Activated CD8-positive, alpha-beta memory T cell treated with anti-CD3 and anti-CD28 coated beads for 1 hour (primary cell): Measurements from ENCODE around the gene PRRT4.
A peak's percentile ranks its signal among the peaks of the same experiment; 100 is the strongest.

Source experiments
- DNase-seq, 2 donors: peaks; one replicate each; pipeline ENCODE4 v3.0.0-alpha.2; 2020; ENCODE audit warnings: low read depth in 1 of 2; ENCODE audit errors: extremely low read depth in 1 of 2

PRRT4 gene

DNA sequence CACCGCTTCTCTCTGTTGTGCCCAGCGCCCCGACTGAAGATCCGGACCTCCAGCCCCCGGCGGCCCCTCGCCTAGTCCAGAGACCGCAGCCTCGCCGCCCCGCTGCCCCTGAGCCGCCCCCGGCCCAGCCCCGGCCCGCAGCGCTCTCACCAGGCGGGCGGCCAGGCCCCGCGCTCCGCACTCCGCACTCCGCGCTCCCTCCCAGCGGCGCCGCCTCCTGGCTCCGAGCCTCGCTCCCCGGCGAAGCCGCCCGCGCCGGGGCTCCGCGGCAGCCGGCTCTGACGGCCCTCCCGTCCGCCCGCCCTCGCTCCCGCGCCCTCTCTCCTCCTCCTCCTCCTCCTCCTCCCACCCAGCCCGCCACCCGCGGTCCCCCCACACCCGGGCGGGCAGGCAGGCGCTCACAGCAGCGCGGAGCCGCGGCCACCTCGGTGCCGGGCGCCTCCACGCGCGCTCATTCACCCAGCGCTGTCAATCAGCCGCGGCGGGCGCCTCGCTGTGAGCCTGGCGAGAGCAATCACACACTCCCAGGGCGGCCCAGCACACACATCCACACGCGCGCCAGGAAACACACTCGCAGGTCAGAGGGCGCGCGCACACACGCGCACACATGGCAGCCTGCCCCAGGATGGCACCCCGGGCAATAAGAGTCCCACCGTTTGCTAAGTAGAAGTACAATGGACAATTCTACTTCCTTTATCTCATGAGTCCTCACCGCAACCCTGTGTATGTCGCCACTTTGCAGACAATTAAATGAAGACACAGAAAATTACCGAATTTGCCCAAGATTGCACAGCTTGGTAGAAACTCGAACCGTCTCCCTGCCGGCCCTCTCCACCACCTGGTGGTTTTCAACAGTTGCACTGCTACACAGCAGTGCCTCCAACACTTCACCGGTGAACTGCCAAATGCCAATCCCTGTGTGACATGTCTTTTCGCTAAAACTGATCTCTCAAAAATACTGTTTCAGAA, at the start of gene PRRT4:
TSS of gene PRRT4 (minus strand) at position 280 of the 969 bp plus-strand sequence.
- DNase-seq, result no peak

- no peak for DNase-seq
Observed at GRCh38 chr7:128410451-128410753, 48.9 kb upstream of the PRRT4 start.

GRCh38 chr7:128409596-128410450, 48.3 kb upstream of the PRRT4 start, which contains the start of gene IMPDH1:
Gene IMPDH1, minus strand, starts transcription at chr7:128409982. Its CDS starts 81 bp downstream, at chr7:128409901.
- peak in 1 of 2 donors; percentile 83 for DNase-seq

DNA sequence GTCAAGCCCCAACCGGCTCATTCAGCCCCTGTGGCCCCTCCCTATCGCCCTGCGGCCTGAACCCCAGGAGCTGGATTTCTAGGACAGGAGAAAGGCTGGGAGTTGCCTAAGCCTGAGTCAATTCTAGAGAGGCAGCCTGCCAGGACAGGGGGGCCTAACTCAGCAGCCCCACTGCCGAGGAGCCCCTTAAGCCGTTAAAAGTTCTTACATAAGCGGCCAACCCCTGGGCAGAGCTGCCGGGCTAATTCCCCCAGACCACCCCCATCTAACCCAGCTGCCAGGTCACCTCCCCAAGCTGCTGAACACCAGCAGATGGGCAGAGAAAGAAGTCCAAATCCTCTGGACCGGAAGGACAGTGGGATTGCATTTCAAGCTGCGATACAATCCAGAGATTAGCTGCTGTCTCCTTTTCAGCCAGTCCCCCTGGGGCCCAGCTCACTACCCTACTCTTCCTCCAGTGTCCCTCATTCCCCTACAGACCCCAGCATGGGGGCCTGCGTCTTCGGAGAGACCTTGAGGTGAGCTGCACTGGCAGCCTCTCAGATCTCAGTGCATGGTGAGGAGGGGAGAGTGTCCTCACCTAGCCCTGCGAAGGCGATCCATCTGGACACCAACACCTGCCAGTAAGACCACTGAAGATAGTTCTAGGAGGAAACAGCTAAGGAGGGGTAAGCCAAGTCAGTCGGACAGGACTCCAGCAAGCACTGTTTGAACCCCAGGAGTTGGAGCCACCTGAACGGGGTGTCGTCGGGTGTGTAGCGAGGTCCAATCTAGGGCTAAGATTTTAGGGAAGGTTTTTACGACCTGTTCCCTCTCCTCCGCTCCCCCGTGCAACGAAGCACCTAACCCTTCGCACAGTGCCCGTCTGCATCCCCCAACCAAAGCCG, 47.5 kb upstream of the PRRT4 start:
- DNase-seq, result no peak

- no peak for DNase-seq
Observed at GRCh38 chr7:128407751-128408708, 46.5 kb upstream of the PRRT4 start.

- DNase-seq, result no peak
Observed at GRCh38 chr7:128407233-128407589, 45.7 kb upstream of the PRRT4 start.

- no peak for DNase-seq
Observed at GRCh38 chr7:128406314-128407232, 45.1 kb upstream of the PRRT4 start.

- peak in 1 of 2 donors; percentile 38 for DNase-seq
Observed at GRCh38 chr7:128405471-128406313, 44.2 kb upstream of the PRRT4 start.

- DNase-seq, result no peak
Observed at GRCh38 chr7:128404886-128405470, 43.5 kb upstream of the PRRT4 start.

- no peak for DNase-seq
Observed at GRCh38 chr7:128404143-128404681, 42.7 kb upstream of the PRRT4 start.

GRCh38 chr7:128403676-128404075, 42.2 kb upstream of the PRRT4 start:
- no peak for DNase-seq

- no peak for DNase-seq
Observed at GRCh38 chr7:128402356-128402755, 40.9 kb upstream of the PRRT4 start.

DNA sequence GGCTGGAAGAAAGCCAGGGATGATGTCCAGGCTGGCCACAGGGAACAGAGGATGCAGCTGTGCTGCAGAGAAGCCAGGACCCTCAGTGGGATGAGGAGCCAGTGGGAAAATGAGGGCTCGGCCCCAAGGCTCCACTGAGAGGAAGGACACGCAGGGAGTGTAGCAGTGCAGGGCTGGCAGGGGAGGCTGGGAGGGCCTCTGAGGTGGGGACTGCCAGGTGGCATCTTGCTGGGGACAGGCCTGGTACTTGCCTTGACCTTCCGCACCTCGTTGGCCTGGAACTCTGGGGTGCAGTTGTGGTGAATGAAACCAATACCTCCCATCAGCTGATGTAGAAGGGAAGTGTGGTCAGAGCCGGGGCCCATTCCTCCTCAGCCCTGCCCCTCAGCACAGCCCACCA, 39.1 kb upstream of the PRRT4 start:
- DNase-seq, result no peak

GRCh38 chr7:128399991-128400390, 38.5 kb upstream of the PRRT4 start:
- DNase-seq, result no peak

DNA sequence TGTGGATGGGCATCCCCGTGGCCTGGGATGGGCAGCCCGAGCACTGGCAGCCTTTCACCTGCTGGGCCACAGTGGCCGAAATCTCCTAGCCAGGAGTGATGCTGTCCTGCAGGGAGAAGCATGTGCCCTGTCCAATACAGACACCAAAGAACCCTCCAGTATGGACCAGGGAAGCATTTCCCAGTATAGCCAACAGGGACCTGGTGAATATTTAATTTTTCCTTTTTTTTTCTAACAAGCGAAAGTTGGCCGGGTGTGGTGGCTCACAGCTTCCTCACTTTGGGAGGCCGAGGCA, 37.3 kb upstream of the PRRT4 start:
- no peak for DNase-seq

DNA sequence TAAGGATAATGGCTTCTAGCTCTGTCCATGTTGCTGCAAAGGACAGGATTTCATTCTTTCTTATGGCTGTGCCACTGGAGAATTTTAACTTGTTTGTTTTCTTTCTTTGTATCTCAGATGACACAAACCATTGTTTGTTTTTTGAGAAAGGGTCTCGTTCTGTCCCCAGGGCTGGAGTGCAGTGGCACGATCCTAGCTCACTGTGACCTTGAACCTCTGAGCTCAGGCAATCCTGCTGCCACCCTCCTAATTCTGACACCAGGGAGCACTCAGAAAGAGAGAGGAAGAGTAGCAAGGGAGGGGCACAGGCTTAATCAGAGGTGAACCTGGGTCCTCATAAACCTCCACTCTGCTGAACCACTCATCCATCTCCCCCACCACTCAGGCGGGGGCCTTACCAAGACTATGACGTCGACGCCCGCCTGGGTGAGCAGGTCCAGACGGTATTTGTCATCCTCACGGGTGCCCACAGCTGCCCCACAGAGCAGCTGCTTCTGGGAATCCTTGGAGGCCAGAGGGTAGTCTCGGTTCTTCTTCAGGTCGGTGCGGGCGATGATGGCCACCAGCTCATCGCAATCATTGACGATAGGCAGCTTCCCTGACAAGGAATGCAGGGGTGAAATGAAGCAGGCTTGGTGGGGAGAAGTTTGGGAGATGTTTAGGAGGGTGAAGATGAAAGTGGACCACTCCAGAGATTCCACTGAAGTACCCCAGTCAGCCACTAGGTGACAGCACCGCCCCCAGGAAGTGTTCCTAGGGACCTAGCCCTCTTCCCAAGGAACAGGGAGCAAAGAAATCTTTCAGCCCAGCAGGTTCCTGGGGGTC, 36.7 kb upstream of the PRRT4 start:
- peak in 1 of 2 donors; percentile 25 for DNase-seq
